ENCODE measurements around the gene TBC1D1. TPM values are rescaled to one million over a fixed set of nuclear protein-coding genes. Genes with fewer than 3 reads are reported as not detected.

TBC1D1 gene
- total RNA-seq, 2 donors from 2014 or later = 23.3 to 28.7 TPM

GRCh38 chr4:38145033-38145678 lies 254.3 kb downstream of the TBC1D1 start:
- H3K4me3 ChIP-seq = no peak overlapping the region
- H3K36me3 ChIP-seq (replicated peaks in 1 of 2; ENCODE audit: insufficient read depth in 1 of 2, low read depth in 2 of 2) = no peaks in the 10 kb centered on the region
- no peak for DNase-seq
- ATAC-seq = no peak
- no peaks in the 10 kb centered on the region for H3K9me3 ChIP-seq
- no peak for TF ChIP-seq POLR2A (IDR thresholded peaks at IDR 0.05)
- TF ChIP-seq, protein P1, sequence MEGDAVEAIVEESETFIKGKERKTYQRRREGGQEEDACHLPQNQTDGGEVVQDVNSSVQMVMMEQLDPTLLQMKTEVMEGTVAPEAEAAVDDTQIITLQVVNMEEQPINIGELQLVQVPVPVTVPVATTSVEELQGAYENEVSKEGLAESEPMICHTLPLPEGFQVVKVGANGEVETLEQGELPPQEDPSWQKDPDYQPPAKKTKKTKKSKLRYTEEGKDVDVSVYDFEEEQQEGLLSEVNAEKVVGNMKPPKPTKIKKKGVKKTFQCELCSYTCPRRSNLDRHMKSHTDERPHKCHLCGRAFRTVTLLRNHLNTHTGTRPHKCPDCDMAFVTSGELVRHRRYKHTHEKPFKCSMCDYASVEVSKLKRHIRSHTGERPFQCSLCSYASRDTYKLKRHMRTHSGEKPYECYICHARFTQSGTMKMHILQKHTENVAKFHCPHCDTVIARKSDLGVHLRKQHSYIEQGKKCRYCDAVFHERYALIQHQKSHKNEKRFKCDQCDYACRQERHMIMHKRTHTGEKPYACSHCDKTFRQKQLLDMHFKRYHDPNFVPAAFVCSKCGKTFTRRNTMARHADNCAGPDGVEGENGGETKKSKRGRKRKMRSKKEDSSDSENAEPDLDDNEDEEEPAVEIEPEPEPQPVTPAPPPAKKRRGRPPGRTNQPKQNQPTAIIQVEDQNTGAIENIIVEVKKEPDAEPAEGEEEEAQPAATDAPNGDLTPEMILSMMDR (IDR thresholded peaks at IDR 0.05) = no peak
- H3K4me1 ChIP-seq = peaks cover 30% of the 10 kb centered on the region
- peak overlapping the region in 3 of 4 donors; percentile 48 to 80 (median 56) for H3K27ac ChIP-seq
- 68 to 81% methylated on average over 4 of the region's 4 CpGs for WGBS, 2 donors
- intact Hi-C loops (cut with DNase I) = no loop called here
- no peaks in the 10 kb centered on the region for H3K27me3 ChIP-seq

GRCh38 chr4:38145741-38146140 lies 254.9 kb downstream of the TBC1D1 start:
- DNase-seq (peak in 1 of 4 donors; percentile 24), ATAC-seq (peak; percentile 83)
- TF ChIP-seq, protein P1 (IDR thresholded peaks at IDR 0.05) = no peak
- TF ChIP-seq POLR2A (IDR thresholded peaks at IDR 0.05) = no peak
- H3K27ac ChIP-seq = peak overlapping the region in 3 of 4 donors; percentile 48 to 80 (median 56)
- no peaks in the 10 kb centered on the region for H3K9me3 ChIP-seq
- peaks cover 25% of the 10 kb centered on the region for H3K4me1 ChIP-seq
- no peaks in the 10 kb centered on the region for H3K27me3 ChIP-seq
- intact Hi-C loops (cut with DNase I) = no loop called here
- WGBS, 2 donors = 19 to 31% methylated on average over 4 of the region's 4 CpGs
- no peaks in the 10 kb centered on the region for H3K36me3 ChIP-seq (replicated peaks in 1 of 2; ENCODE audit: insufficient read depth in 1 of 2, low read depth in 2 of 2)
- no peak overlapping the region for H3K4me3 ChIP-seq

- H3K27ac ChIP-seq = peak overlapping the region in 3 of 4 donors; percentile 48 to 80 (median 56)
- H3K9me3 ChIP-seq = no peaks in the 10 kb centered on the region
- TF ChIP-seq, protein P1 (IDR thresholded peaks at IDR 0.05) = no peak
- no peak for TF ChIP-seq POLR2A (IDR thresholded peaks at IDR 0.05)
- H3K4me3 ChIP-seq = no peak overlapping the region
- ATAC-seq (peak; percentile 34), DNase-seq (no peak)
- H3K4me1 ChIP-seq = peaks cover 20% of the 10 kb centered on the region
- intact Hi-C loops (cut with DNase I) = no loop called here
- H3K27me3 ChIP-seq = no peaks in the 10 kb centered on the region
- no peaks in the 10 kb centered on the region for H3K36me3 ChIP-seq (replicated peaks in 1 of 2; ENCODE audit: insufficient read depth in 1 of 2, low read depth in 2 of 2)
- 38 to 57% methylated on average over 2 of the region's 2 CpGs for WGBS, 2 donors
Measured at GRCh38 chr4:38146383-38146782, 255.5 kb downstream of the TBC1D1 start.

DNA sequence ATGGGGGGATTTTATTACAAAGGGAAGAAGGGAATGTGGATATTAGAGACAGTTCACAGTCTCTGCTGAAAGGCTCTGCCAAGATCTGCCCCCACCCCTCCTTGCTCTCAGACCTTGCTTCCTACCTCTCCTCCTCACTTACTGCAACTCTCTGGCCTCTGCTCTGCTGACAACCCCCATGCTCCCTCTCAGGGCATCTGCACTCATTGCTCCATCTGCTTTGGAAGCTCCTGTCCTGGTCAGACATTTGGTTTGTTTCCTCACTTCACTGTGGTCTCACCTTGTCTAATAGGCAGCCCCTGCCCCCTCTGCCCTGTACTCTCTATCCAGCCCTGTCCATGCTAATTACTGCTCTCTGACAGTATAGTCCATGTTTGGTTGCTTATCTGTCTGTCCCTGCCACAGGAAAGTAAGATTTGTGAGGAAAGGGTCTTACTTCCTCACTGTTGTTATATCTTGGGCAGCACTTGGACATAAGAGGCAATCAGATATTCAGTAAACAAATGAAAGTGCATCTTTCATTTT lies 258.6 kb downstream of the TBC1D1 start:
- Histone ChIP-seq H3K27me3 (no peaks in the 10 kb centered on the region), H3K9me3 (no peaks in the 10 kb centered on the region), H3K4me3 (no peak overlapping the region), H3K4me1 (peaks cover 28% of the 10 kb centered on the region), H3K27ac (no peak overlapping the region), H3K36me3 (replicated peaks in 1 of 2; ENCODE audit: insufficient read depth in 1 of 2, low read depth in 2 of 2) (no peaks in the 10 kb centered on the region)
- intact Hi-C loops (cut with DNase I) = no loop called here
- TF ChIP-seq POLR2A (IDR thresholded peaks at IDR 0.05) = no peak
- TF ChIP-seq, protein P1 (IDR thresholded peaks at IDR 0.05) = no peak
- DNase-seq (no peak), ATAC-seq (no peak)

Measured in body of pancreas (tissue), 4 donors.